COLO829 (cell line): ENCODE data around the gene B3GAT1.
A peak's percentile ranks its signal among the peaks of the same experiment; 100 is the strongest.

Experiments used
- DNase-seq: peaks from one replicate; pipeline ENCODE4 v3.0.0; 2012; ENCODE audit warnings: low spot score

The B3GAT1 gene

DNA sequence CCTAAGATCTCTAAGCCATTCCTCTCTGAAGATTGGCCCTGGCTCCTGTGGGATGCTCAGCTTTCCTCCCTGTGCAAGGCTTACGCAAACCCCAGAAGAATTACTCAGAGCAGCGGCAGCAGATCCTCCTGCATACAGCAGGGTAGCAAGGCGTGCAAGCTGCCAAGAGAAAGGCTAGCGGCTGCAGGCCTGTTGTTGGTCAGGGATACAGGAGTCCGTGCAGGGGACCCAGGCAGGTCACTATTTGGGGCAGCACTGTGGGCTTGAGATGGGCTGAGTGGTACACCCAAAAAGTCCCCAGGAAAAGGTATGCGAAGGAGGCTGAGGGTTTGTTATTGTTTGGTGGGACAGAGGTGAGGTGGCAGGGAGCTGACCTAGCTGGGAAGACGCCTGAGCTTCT lies 78.7 kb downstream of the B3GAT1 start:
- no peak for DNase-seq

DNA sequence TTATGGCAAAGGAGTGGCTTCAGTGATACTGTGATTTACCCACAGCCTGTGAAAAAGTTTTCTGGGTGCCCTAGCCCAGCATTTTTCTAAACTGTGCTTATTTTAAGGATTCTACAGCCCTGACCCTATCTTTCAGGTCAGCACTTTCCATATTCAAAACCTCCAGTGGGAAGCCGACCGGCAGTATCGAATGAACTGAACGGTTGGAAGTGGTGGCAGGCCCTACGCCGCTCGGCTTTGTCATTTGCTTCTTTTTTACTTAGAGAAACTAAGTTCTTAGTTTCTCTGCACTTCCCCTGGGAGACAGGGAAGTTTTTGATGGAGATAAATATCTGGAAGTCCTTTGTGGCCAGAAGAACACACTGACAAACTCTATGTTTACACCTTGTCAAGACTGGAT lies 79.3 kb downstream of the B3GAT1 start:
- DNase-seq = no peak

- no peak for DNase-seq
These were observed 79.8 kb downstream of the B3GAT1 start for GRCh38 chr11:134332189-134332631.

GRCh38 chr11:134331354-134332188 lies 80.5 kb downstream of the B3GAT1 start, which contains the start of gene GLB1L2:
Gene GLB1L2, plus strand, starts transcription at chr11:134331988. Its CDS starts 74 bp downstream, at chr11:134332062.
- DNase-seq = peak; percentile 86

GRCh38 chr11:134330611-134331353 lies 81.3 kb downstream of the B3GAT1 start:
- no peak for DNase-seq
